Muscle of back (tissue), 11 donors: Measurements from ENCODE around the gene MED12L. TPM values are rescaled to one million over a fixed set of nuclear protein-coding genes. Genes with fewer than 3 reads are reported as not detected.
"Not testable (repeated sequence)": the region's sequence is repeated elsewhere in the genome, so short reads cannot be mapped to it uniquely, and the experiment has no call there.

Experiments used
- DNase-seq, 3 donors: peaks; one replicate each; pipeline versions ENCODE4 v3.0.0 to v3.0.0-alpha.2; 2013
- polyA plus RNA-seq, 10 donors: library from polyadenylated mRNA; unstranded; fragments of 120-200 nt; gene quantifications; one replicate each; pipeline ENCODE4 v1.2.1, GENCODE V29; 2013; ENCODE audit not compliant: insufficient read length in 10 of 10

The MED12L gene
- polyA plus RNA-seq, 10 donors: 6.4 to 10.2 (median 7.7) TPM

DNA sequence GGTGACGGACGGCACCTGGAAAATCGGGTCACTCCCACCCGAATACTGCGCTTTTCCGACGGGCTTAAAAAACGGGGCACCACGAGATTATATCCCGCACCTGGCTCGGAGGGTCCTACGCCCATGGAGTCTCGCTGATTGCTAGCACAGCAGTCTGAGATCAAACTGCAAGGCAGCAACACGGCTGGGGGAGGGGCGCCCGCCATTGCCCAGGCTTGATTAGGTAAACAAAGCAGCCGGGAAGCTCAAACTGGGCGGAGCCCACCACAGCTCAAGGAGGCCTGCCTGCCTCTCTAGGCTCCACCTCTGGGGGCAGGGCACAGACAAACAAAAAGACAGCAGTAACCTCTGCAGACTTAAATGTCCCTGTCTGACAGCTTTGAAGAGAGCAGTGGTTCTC, 156.5 kb downstream of the MED12L start:
- not testable (repeated sequence) for DNase-seq

- DNase-seq: peak in 1 of 3 donors; percentile 66
Observed at GRCh38 chr3:151248772-151249337, 163.4 kb downstream of the MED12L start.

DNA sequence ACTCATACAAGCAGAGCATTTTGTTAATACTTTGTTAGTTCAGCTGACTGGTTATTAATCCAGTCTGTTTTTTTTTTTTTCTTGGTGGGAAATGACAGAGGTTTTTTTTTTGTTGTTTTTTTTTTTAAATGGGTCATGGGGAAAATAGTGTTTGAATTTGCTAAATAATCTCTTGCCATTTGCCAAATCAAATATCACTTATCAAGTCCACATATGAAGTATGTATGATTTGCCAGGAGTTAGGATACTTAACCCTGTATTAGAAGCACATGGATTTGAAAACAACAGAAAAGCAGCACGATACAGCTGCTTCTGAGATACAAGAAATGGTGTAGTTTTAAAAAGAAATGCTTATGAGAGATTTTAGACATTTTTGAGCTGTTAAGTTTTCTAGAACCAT, 171.3 kb downstream of the MED12L start:
- DNase-seq: no peak

- no peak for DNase-seq
Observed at GRCh38 chr3:151259664-151260063, 174.2 kb downstream of the MED12L start.

DNA sequence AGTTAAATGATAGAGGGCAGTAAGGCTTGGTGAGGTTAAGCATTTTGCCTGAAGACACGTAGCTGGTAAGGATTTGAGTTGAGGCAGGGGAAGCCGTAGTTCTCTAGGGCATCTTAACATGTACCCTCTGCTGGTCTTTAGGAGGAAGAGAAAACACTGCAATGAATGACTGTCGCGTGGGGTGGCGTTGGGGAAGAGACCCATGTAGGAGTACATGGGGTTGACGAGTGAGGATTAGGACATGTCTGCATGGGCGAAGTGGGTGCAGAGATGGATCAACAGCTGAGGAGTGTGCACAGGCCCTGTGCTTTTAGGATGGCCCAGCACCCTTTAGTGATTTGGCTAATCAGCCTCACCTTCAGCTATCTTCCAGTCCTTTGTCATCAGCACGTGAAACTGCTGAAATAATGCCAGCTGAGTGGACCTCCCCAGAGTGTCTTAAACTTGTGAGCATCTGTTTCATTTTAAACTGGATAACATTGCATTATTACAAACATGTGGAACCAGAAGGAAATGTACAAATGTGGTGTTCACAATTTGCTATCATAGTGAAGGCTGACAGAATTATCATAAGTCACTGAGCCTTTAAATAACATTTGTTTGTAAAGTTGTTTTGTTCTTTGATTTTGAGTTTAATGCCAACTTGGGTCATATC, 177.5 kb downstream of the MED12L start:
- peak in 2 of 3 donors; percentile 62 to 79 for DNase-seq

GRCh38 chr3:151264605-151265004, 179.1 kb downstream of the MED12L start:
- DNase-seq: no peak

GRCh38 chr3:151265166-151265565, 179.7 kb downstream of the MED12L start:
- DNase-seq: no peak

DNA sequence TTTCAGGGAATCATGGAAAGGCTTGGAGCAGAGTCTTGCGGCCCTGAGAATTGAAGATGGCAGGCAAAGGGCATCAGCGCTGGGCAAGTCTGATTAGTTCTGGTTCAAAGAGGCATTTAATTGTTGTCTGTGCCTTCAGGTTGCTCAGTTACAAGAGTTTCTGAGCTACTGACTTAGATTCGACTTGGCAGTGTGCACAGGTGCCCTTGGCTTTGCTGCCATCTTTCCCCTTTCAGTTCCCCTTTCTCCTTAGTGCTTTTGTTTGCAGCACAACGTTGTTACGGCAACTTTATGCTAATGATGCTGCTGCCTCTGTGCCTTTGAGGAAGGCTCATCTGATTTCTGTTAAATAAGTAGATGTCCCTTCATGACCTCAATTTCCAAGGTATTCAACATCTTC, 180.4 kb downstream of the MED12L start:
- peak in 1 of 3 donors; percentile 65 for DNase-seq

- no peak for DNase-seq
Observed at GRCh38 chr3:151267066-151267465, 181.6 kb downstream of the MED12L start.

- no peak for DNase-seq
Observed at GRCh38 chr3:151268267-151269235, 183.1 kb downstream of the MED12L start.

DNA sequence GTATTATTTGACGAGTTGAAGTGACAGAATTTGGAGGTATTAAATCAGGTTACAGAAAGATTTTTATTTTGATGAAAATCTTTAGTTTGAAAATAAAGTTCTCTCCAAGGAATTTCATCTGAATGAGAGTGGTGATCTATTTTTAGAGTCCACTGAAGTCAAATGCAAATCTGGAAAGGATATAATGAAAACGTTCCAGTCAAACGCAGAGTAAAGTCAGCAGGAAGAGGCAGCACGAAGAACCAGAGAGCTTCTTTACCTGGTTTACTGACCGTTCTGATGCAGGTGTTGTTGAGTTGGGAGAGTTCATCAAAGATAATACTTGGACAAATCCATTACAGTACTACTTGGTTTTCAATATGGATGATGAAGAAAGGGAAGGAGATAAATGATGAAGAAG, 184.2 kb downstream of the MED12L start:
- DNase-seq: peak in 1 of 3 donors; percentile 62

GRCh38 chr3:151275091-151275490, 189.6 kb downstream of the MED12L start:
- no peak for DNase-seq

DNA sequence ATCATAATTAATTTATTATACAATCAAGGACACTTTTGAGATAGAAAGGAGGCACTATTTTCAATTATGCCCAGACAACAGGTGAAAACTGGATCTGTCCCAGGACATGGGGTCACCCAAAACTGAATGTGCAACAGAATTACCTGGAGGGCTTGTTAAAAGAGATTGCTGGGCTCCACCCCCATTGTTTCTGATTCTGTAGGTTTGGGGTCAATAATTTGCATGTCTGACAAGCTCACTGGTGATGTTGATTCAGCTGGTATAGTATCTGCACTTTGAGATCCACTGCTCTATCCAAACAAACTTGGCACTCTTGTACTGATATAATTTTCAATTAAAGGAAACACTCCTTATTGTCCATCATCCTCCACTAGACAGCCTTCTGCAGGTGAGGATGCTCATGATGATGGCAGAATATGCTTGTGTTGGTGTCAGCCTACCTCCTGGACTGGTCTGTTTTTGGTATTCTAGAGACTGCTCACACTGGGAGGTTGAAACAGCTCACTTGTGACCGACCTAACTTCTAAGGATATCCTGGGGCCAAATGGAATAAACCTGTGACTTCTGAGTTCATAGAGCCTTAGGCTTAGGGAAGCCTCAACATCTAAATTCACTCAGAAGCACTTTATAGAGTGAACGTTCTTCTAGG, 190.7 kb downstream of the MED12L start:
- no peak for DNase-seq

DNA sequence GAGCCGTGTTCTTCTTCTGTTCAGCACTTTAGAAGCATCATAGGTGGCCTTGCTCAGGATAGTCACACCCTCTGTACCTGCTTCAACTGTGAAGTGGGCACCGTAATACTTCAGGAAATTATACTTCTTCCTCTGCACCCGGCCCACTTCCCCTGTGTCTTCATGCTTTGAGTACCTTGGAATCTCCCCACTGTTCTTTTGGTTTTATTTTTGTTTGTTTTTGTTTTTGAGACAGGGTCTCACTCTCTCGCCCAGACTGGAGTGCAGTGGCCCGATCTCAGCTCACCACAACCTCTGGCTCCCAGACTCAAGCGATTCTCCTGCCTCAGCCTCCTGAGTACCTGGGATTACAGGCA, 191.2 kb downstream of the MED12L start:
- no peak for DNase-seq

GRCh38 chr3:151278230-151278629, 192.8 kb downstream of the MED12L start, which contains the start of gene P2RY14:
P2RY14 (minus strand) TSS chr3:151278542; CDS start chr3:151214316, 64,226 bp downstream.
- no peak for DNase-seq

- peak; percentile 67 to 86 (median 83) for DNase-seq
Observed at GRCh38 chr3:151281671-151282324, 196.3 kb downstream of the MED12L start.

- peak; percentile 67 to 76 (median 67) for DNase-seq
Observed at GRCh38 chr3:151282921-151283320, 197.5 kb downstream of the MED12L start.

GRCh38 chr3:151283387-151283786, 197.9 kb downstream of the MED12L start:
- no peak for DNase-seq

DNA sequence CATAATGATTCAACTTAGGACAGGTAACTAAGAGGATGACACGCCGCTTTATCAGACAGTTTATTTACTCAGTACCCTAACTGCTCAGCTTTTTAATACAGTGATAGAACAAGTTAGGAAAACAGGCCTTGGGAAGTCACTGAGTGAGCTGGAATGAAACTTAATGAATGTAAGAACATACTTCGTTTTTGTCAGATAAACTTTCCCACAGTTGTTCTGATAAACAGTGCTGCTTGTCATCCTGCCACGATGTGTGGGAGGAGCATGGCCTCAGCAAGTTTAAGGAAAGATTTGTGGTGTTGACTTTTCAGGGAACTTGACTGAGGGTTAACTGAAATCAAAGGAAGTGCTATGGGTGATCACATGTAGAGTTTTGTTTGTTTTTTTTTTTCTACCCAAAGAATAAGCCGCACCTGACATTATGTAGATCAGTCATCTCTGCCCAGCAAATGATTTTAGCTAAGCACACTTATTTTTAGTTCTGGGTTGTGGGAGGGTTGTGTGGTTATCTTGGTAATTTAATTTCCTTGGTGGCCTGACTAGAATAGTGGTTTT, 198.5 kb downstream of the MED12L start:
- DNase-seq: no peak

DNA sequence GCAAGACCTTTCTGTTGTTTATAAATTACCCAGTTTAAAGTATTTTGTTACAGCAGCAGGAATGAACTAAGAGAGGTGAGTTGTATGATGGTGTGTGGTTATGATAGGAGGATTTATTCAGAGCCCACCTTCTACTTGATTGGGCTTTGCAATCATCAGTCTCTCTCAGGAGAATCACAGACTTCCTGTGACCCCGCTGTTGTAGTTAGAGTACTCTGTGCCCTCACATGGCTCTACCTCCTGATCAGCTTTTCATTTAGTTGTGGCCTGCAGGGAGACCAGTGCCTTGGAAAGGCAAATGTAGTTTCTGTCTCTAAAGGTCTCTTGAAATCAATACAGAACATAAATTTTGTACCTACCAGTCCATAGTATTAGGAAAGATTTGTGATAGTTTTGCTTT, 200.5 kb downstream of the MED12L start:
- no peak for DNase-seq

GRCh38 chr3:151289445-151289844, 204.0 kb downstream of the MED12L start:
- DNase-seq: no peak
